D341Med (cell line): ENCODE measurements around the gene EIF4E2.

Experiments
- DNase-seq: peaks from one replicate; pipeline ENCODE4 v3.0.0; 2012; ENCODE audit warnings: low spot score

Gene EIF4E2

GRCh38 chr2:232537499-232537898, 13.0 kb upstream of the EIF4E2 start:
- DNase-seq: no peak

GRCh38 chr2:232538671-232539070, 11.8 kb upstream of the EIF4E2 start:
- no peak for DNase-seq

DNA sequence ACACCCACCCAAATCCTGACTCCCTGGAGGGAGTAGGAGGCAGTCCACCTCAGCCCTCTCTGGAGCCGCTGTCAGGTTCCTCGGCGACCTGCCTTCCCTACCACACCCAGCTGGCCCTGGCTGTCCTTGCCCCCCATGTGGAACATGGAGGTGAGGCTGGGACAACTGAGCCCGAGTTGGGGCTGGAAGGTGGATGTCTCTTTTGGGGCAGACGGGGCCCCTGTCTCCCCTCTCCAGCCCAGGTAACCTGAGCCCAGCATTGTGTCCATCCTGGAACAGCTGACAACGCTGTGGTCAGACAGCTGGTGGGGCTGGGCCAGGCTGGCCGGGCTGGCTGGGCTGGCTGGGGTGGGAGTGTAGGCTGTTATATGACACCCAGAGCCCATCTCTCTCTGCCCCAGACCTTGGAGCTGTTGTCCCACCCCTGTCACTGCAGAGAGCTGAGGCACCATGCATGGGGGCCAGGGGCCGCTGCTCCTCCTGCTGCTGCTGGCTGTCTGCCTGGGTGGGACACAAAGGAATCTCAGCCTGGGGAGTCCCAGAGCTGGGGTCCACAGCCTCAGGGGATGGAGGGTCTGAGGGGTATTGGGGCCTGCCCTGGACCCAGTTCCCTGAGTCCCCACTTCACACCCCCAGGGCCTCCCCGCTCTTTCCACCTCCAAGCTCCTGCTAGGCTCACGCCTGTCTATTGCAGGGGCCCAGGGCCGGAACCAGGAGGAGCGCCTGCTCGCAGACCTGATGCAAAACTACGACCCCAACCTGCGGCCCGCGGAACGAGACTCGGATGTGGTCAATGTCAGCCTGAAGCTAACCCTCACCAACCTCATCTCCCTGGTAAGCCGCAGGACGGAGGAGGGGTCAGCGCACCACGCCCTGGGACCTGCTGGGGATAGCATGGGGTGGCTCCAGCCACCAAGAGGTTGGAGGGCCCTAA, 10.9 kb upstream of the EIF4E2 start, which contains the start of gene CHRNG:
Gene CHRNG (plus strand): TSS at position 395 of the 934 bp plus-strand sequence. CDS start 56 bp downstream, at position 451.
- DNase-seq: no peak

GRCh38 chr2:232540441-232541041, 9.9 kb upstream of the EIF4E2 start:
- no peak for DNase-seq

- no peak for DNase-seq
These were observed 9.1 kb upstream of the EIF4E2 start for GRCh38 chr2:232541195-232541960.

GRCh38 chr2:232541961-232542714, 8.4 kb upstream of the EIF4E2 start:
- DNase-seq: no peak

DNA sequence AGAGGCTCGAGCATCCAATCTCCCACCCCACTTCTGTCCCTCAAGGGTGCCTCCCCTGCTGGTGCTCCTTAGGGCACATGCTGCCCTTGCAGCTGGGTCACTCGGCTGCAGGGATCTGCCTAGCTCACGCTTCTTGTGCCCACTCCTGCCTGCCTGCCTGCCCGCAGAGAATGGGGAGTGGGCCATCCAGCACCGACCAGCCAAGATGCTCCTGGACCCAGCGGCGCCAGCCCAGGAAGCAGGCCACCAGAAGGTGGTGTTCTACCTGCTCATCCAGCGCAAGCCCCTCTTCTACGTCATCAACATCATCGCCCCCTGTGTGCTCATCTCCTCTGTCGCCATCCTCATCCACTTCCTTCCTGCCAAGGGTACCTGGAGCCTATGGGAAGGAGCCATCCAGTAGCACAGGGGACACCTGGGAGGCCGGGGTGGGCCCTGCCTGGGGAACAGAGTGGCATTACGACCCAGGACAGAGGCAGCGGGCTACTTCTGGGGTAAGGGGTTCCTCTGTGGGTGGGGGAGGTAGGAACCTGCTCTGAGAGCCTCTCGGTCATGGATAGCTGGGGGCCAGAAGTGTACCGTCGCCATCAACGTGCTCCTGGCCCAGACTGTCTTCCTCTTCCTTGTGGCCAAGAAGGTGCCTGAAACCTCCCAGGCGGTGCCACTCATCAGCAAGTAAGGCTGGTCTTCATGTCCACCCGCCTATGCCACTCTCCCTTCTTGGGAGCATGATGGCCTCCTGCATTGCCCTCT, 7.6 kb upstream of the EIF4E2 start:
- no peak for DNase-seq

- DNase-seq: no peak
These were observed 7.0 kb upstream of the EIF4E2 start for GRCh38 chr2:232543491-232543890.

DNA sequence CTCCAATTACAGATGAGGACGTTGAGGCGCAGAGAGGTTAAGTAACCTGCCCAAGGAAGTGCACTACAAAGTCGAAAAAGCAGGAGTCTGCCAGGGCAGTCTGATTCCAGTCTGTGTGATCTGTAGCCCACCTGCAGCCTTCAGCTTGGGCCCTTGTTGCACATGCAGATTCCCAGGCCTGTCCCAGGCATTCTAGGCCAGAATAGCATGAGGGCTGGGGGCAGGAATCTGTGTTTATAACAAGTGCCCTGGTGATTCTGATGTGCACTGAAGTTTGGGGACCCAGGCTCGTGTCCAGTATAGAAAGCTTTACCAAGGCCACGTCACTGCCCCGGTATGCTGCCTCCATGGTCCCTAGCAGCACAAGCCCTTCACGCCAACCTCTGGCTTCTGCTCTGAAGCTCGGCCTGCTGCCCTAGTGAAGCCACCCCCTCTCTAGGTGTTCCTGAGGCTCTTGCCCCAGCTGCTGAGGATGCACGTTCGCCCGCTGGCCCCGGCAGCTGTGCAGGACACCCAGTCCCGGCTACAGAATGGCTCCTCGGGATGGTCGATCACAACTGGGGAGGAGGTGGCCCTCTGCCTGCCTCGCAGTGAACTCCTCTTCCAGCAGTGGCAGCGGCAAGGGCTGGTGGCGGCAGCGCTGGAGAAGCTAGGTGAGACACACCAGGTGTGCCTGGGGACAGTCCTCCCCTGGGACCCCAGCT, 6.4 kb upstream of the EIF4E2 start:
- DNase-seq: no peak

DNA sequence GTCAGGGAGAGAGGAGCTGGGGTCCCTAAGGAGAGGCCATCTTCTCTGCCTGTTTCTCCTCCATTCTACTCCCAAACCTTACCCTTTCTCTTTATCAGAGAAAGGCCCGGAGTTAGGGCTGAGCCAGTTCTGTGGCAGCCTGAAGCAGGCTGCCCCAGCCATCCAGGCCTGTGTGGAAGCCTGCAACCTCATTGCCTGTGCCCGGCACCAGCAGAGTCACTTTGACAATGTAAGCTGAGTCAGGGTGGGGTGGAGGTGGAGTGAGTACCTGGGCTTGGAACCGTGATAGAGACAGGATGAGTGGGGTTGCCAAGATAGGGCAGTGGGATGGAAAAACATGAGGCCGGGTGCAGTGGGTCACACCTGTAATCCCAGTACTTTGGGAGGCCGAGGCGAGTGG, 5.8 kb upstream of the EIF4E2 start:
- no peak for DNase-seq

DNA sequence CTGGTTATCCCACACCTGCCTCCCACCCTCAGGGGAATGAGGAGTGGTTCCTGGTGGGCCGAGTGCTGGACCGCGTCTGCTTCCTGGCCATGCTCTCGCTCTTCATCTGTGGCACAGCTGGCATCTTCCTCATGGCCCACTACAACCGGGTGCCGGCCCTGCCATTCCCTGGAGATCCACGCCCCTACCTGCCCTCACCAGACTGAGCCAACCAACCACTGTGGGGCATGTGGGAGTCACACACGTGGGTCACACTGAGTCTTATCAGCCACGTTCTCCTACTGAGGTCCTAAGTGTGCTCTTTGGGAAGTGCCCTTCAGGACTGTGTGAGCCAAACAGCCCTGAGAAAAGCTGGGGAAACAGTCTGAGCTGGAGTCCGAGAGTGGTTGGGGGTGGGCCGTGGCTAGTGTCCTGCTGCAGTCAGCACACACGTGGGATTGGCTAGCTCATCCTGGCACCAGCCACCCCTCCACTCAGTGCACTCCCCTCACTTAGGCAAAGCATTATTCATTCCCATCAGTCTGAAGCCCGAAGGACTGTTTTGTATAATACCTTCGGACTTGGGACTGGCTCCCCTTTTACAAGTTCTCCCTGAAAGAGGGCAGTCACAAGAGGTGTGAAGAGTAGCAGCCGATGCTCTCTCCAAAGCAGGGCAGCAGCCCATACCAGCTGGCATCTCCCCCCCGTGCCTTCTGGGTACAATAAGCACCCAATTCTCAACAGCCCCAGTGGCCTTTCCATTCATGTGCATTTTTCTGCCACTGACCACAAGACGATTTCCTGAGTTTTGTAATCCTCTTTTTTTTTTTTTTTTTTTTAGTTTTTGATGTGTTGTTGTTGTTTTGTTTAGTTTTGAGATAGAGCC, 4.7 kb upstream of the EIF4E2 start:
- no peak for DNase-seq

DNA sequence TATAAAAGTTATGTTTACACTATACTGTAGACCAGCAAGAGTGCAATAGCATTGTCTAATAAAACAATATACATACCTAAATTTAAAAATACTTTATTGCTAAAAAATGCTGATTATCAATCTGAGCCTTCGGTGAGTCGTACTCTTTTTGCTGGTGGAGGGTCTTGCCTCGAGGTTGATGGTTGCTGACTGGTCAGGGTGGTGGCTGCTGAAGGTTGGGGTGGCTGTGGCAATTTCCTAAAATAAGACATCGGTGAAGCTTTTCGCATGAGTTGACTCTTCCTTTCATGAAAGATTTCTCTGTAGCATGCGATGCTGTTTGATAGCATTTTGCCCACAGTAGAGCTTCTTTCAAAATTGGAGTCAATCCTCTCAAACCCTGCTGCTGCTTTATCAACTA, 2.5 kb upstream of the EIF4E2 start:
- DNase-seq: no peak

DNA sequence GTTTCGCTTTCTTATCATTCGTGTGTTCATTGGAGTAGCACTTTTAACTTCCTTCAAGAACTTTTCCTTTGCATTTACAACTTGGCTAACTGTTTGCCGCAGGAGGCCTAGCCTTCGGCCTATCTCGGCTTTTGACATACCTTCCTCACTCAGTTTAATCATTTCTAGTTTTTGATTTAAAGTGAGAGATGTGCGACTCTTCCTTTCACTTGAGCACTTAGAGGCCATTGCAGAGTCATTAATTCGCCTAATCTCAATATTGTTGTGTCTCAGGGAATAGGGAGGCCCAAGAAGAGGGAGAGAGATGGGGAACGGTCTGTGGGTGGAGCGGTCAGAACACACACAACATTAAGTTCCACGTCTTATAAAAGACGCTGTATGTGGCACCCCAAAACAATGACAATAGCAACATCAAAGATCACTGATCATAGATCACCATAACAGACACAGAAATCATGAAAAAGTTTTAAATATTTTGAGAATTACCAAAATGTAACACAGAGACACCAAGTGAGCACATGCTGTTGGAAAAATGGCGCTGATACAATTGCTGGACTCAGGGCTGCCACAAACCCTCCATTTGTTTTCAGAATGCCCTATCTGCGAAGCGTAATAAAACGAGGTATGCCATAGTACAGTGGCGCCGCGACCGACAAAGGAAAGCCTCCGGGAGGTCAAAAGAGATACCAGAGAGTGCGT, 685 bp upstream of the EIF4E2 start:
- DNase-seq: no peak

DNA sequence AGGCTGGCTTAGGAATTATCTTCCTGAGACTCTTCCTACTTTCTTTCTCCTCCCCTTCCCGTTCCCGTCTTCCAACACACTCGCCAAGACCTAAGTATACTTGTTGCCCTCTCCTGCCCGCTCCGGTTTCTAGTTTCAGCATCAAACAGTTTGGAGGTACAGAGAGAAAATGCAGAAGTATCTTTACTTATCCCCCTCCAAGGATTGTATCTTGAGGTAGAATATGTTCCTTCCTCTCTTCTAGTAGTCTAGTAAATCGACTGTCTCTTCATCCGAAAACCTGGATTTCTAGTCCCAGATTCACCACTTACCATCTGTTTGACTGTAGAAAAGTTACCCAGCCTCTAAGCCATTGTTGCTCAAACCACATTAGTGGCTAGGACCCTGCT, 755 bp downstream of the EIF4E2 start:
- no peak for DNase-seq

- no peak for DNase-seq
These were observed 1.3 kb downstream of the EIF4E2 start for GRCh38 chr2:232551776-232552175.

- no peak for DNase-seq
These were observed 5.9 kb downstream of the EIF4E2 start for GRCh38 chr2:232556426-232556825.

- no peak for DNase-seq
These were observed 12.1 kb downstream of the EIF4E2 start for GRCh38 chr2:232562515-232563151.

DNA sequence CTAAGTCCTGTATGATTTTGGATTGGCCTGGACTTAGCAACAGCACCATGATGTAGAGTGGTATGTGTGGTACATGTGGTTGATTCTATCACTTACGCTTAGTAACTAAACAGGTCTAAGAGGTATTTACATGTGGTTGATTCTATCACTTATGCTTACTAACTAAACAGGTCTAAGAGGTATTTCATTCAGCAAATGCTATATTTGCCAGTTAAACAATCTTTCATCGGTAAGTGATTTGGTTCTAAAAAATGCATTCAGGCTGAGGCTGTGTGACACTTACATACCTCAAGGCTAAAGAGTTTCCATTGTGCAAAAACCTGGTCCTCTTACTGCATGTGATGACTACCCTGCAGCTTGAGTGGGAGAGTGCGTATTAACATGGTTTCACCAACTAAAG, 13.1 kb downstream of the EIF4E2 start:
- no peak for DNase-seq
